C4-2B (cell line): ENCODE results near the gene RAB12.
A peak's percentile ranks its signal among the peaks of the same experiment; 100 is the strongest.
"Not testable (repeated sequence)": the region's sequence is repeated elsewhere in the genome, so short reads cannot be mapped to it uniquely, and the experiment has no call there.

Experiments
- H3K27ac ChIP-seq: fragments of 450-650 bp; 2 replicates; pipeline ENCODE4 v1.5.1; 2017
- ZFX ChIP-seq: fragments of 450-650 bp; IDR thresholded peaks from 2 replicates; pipeline ENCODE4 v1.6.1; 2017
- TF ChIP-seq, protein P1 (sequence below): fragments of 450-650 bp; conservative IDR thresholded peaks from 2 replicates; pipeline ENCODE4 v1.5.1; 2017; ENCODE audit warnings: mild to moderate bottlenecking

Gene RAB12, protein sequence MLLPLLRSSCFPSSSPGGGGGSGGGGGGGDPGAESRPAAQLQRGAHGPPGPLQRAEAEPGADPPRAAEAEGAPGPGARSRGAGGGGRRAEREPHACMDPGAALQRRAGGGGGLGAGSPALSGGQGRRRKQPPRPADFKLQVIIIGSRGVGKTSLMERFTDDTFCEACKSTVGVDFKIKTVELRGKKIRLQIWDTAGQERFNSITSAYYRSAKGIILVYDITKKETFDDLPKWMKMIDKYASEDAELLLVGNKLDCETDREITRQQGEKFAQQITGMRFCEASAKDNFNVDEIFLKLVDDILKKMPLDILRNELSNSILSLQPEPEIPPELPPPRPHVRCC

DNA sequence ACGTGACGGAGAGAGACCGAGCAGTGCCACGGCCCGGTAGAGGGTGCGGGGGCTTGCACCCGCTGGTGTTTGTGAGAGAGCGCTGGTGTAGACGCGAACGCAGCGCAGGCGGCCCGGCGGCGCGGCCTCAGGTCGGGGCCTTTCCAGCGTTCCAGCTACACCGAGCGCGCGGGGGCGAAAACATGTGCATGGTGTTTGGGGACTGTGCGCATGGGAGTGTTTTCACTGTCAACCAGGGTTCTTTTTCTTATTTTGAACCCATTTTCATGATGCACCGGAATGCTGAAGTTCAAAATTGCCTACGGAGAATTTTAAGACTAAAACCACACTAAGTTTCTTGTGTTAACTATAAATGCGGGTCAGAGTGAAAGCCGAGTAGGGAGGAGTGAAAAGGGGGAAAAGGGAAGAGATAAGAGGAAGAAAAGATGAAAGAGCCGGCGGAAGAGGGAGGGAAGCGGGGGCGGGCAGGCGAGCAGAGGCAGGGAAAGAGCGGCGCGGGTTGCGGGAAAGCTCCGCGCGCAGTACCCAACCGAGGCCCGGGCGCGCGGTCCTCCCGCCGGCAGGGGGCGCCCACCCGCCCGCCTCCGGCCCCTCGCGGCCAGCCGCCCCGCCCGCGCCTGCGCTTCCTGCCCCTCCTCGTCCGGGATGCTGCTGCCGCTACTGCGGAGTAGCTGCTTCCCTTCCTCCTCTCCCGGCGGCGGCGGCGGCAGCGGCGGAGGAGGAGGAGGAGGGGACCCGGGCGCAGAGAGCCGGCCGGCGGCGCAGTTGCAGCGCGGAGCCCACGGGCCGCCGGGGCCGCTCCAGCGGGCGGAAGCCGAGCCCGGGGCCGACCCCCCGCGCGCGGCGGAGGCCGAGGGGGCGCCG, at the start of gene RAB12:
Gene RAB12, plus strand, starts transcription at position 643 of the 864 bp plus-strand sequence. Its CDS starts 3 bp downstream, at position 646.
- TF ChIP-seq ZFX, result no peak
- TF ChIP-seq, protein P1, sequence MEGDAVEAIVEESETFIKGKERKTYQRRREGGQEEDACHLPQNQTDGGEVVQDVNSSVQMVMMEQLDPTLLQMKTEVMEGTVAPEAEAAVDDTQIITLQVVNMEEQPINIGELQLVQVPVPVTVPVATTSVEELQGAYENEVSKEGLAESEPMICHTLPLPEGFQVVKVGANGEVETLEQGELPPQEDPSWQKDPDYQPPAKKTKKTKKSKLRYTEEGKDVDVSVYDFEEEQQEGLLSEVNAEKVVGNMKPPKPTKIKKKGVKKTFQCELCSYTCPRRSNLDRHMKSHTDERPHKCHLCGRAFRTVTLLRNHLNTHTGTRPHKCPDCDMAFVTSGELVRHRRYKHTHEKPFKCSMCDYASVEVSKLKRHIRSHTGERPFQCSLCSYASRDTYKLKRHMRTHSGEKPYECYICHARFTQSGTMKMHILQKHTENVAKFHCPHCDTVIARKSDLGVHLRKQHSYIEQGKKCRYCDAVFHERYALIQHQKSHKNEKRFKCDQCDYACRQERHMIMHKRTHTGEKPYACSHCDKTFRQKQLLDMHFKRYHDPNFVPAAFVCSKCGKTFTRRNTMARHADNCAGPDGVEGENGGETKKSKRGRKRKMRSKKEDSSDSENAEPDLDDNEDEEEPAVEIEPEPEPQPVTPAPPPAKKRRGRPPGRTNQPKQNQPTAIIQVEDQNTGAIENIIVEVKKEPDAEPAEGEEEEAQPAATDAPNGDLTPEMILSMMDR, result peak; percentile 95
- H3K27ac ChIP-seq, result peak within 1 kb of the TSS; percentile 82

- TF ChIP-seq, protein P1, result no peak
- no peak for TF ChIP-seq ZFX
- no peak overlapping the region for H3K27ac ChIP-seq
Measured at GRCh38 chr18:8559612-8560186, 49.5 kb upstream of the RAB12 start.

DNA sequence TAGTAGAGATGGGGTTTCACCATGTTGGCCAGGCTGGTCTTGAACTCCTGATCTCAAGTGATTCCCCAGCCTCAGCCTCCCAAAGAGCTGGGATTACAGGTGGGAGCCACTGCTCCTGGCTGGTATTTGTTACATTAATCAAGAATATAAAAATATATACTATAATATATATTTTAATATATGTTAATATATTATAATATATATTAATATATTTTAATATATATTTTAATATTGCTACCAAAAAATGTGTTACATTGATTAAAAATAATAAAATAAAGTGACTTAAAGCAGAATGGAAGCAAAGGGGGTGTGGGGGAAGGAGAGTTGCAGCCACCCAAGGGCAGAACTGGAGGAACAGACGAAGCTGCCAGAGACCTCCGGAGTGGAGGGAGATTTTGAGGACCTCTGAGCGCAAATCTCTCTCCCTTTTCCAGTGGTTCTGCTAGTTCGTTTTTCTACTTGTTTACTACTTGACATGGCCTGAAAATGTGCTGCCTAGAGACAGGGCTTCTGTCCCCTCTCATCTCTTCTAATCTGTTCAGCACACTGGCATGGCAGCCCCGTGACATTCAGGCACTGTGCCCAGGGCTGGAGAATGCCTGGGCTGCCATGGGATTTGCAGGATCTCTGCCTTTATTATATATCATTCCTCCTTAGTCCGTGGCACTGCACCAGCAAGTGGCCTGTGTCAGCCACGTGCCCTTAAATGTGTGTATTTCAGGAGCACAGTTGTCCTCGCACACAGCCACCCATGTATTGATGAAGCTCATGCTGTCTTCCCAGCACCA, 47.9 kb upstream of the RAB12 start:
- TF ChIP-seq ZFX, result no peak
- TF ChIP-seq, protein P1, result no peak
- no peak overlapping the region for H3K27ac ChIP-seq

DNA sequence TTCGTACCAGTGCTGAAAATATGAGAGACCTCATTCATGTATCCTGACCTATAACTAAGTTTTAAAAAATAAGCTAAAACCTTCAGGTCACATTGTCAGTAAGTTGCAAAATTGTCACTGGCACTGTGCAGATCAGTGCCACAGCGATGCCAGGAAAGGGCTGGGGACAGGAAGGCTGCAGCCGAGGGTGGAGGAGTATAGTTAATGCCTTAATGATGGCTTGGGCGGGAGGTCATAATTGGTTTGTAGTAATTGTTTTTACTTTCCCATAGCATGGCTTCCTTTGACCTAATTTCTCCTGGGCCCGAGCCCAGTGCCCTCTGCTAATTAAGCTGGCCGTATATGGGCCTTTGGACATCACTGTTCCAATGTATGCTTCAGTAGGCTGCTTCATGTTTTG, 47.2 kb upstream of the RAB12 start:
- TF ChIP-seq ZFX, result no peak
- TF ChIP-seq, protein P1, result no peak

GRCh38 chr18:8562919-8563318, 46.3 kb upstream of the RAB12 start:
- H3K27ac ChIP-seq, result no peak overlapping the region
- TF ChIP-seq, protein P1, result no peak
- TF ChIP-seq ZFX, result no peak

More for the DNA sequence above, 47.2 kb upstream of the RAB12 start:
- H3K27ac ChIP-seq, result no peak overlapping the region

GRCh38 chr18:8571399-8571798, 37.8 kb upstream of the RAB12 start:
- TF ChIP-seq, protein P1, result no peak
- no peak for TF ChIP-seq ZFX

DNA sequence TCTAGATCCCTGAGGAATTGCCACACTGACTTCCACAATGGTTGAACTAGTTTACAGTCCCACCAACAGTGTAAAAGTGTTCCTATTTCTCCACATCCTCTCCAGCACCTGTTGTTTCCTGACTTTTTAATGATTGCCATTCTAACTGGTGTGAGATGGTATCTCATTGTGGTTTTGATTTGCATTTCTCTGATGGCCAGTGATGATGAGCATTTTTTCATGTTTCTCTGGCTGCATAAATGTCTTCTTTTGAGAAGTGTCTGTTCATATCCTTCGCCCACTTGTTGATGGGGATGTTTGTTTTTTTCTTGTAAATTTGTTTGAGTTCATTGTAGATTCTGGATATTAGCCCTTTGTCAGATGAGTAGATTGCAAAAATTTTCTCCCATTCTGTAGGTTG, 35.5 kb upstream of the RAB12 start:
- H3K27ac ChIP-seq, result not testable (repeated sequence)

More at GRCh38 chr18:8571399-8571798, 37.8 kb upstream of the RAB12 start:
- H3K27ac ChIP-seq, result no peak overlapping the region
